ENCODE data around the gene COQ6.

Gene COQ6

DNA sequence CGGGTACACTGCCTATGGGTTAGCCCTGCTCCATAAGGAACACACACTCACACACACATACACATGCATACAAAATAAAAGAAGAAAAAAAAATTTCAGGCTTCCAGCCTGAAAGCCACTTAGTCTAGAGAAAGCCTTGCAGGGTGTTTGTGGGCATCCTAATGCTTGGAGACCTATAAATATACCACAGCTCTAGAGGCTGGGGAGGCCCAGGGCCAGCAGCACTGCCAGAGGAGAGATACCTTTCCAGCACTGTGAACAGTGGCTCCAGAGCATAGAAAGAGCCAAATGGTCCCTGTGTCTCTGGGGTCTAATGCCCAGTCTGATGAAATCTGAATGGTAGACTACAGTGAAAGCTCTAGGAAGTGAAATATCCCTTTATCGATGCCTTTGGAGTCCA is 13.1 kb upstream of the COQ6 start:
- Histone ChIP-seq H3K4me2 (ENCODE audit: low read length) (no peak overlapping the region), H3K9me3 (ENCODE audit: insufficient read depth, low read length) (no peaks in the 10 kb centered on the region), H3K27ac (ENCODE audit: low read length) (no peak overlapping the region), H3K27me3 (ENCODE audit: low read depth, low read length) (no peaks in the 10 kb centered on the region), H3K79me2 (ENCODE audit: low read length) (no peaks in the 10 kb centered on the region), H2AFZ (ENCODE audit: low read depth, low read length) (no peak overlapping the region), H3K9ac (ENCODE audit: low read length) (no peak overlapping the region), H4K20me1 (ENCODE audit: insufficient read depth, low read length) (no peaks in the 10 kb centered on the region), H3K4me1 (ENCODE audit: low read length) (no peaks in the 10 kb centered on the region), H3K4me3 (ENCODE audit: low read length) (no peak overlapping the region), H3K36me3 (replicated peaks; ENCODE audit: low read depth, low read length) (peaks cover 6% of the 10 kb centered on the region)
- TF ChIP-seq CTCF (IDR thresholded peaks at IDR 0.05; ENCODE audit: low read depth, low read length): no peak
- TF ChIP-seq EZH2phosphoT487 (IDR thresholded peaks at IDR 0.05; ENCODE audit: low read depth): no peak

- Histone ChIP-seq H4K20me1 (ENCODE audit: insufficient read depth, low read length) (no peaks in the 10 kb centered on the region), H3K4me3 (ENCODE audit: low read length) (no peak overlapping the region), H3K9ac (ENCODE audit: low read length) (no peak overlapping the region), H3K9me3 (ENCODE audit: insufficient read depth, low read length) (no peaks in the 10 kb centered on the region), H3K79me2 (ENCODE audit: low read length) (no peaks in the 10 kb centered on the region), H3K4me1 (ENCODE audit: low read length) (peaks cover 23% of the 10 kb centered on the region), H3K4me2 (ENCODE audit: low read length) (no peak overlapping the region), H3K27ac (ENCODE audit: low read length) (no peak overlapping the region), H2AFZ (ENCODE audit: low read depth, low read length) (no peak overlapping the region), H3K36me3 (replicated peaks; ENCODE audit: low read depth, low read length) (no peaks in the 10 kb centered on the region), H3K27me3 (ENCODE audit: low read depth, low read length) (no peaks in the 10 kb centered on the region)
- TF ChIP-seq CTCF (IDR thresholded peaks at IDR 0.05; ENCODE audit: low read depth, low read length) (no peak), EZH2phosphoT487 (IDR thresholded peaks at IDR 0.05; ENCODE audit: low read depth) (no peak)
Measured at GRCh38 chr14:73942180-73942579, 7.9 kb upstream of the COQ6 start.

DNA sequence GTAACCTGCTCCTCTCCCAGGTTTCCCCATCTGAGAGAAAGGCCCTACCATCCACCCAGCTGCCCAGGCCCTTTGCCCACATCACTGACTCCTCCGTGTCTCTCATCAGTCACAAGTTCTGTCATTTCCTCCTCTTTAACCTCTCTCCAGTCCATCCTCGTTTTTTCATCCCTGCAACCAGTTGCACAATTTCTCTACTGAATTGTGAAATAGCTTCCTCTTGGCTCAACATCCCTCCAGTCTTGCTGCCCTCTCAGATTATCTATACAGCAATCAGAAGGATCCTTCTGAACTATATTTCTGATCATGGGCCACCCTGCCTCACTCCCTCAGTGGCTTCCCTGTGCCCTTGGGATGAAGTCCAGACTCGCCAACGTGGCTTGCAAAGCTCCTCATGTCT is 7.0 kb upstream of the COQ6 start:
- Histone ChIP-seq H3K27me3 (ENCODE audit: low read depth, low read length) (no peaks in the 10 kb centered on the region), H3K79me2 (ENCODE audit: low read length) (no peaks in the 10 kb centered on the region), H4K20me1 (ENCODE audit: insufficient read depth, low read length) (no peaks in the 10 kb centered on the region), H3K27ac (ENCODE audit: low read length) (no peak overlapping the region), H3K9ac (ENCODE audit: low read length) (no peak overlapping the region), H3K4me2 (ENCODE audit: low read length) (no peak overlapping the region), H3K9me3 (ENCODE audit: insufficient read depth, low read length) (no peaks in the 10 kb centered on the region), H3K4me3 (ENCODE audit: low read length) (no peak overlapping the region), H2AFZ (ENCODE audit: low read depth, low read length) (no peak overlapping the region), H3K4me1 (ENCODE audit: low read length) (peaks cover 30% of the 10 kb centered on the region), H3K36me3 (replicated peaks; ENCODE audit: low read depth, low read length) (no peaks in the 10 kb centered on the region)
- no peak for TF ChIP-seq EZH2phosphoT487 (IDR thresholded peaks at IDR 0.05; ENCODE audit: low read depth)
- TF ChIP-seq CTCF (IDR thresholded peaks at IDR 0.05; ENCODE audit: low read depth, low read length): no peak

DNA sequence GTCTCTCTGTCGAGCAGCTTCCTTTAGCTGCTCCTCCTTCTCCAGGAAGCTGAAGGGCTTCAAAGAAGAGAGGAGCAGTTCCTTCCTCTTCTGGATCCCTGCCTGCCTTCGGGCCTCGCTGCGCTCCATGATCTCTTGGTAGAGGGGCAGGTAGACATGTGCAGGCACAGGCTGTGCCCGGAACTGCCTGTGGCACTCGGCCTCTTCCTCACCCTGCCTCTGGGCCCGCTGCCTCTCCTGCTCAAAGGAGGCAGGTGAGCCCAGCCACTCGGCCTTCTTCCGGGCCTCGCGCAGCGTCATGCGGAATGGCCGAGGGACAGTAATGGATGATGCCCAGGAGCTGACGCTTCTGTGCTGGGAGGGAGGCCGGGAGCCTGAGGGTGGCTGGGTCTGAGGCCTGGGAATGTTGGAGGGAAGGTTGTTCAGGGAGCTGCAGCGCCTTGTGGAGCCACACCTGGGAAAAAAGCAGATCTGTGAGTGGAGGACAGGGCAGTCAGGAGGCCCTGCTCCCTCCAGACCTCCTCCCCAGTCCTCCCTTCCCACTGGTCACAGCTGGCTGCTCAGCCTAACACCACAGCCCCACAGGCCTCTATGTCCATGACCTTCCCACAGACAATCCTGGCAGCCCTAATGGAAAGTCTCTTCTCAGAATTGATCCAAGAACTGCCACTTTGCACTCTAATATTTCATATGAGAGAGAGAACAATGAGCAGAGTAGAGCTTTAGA is 5.5 kb upstream of the COQ6 start:
- TF ChIP-seq EZH2phosphoT487 (IDR thresholded peaks at IDR 0.05; ENCODE audit: low read depth): no peak
- no peak for TF ChIP-seq CTCF (IDR thresholded peaks at IDR 0.05; ENCODE audit: low read depth, low read length)
- no peaks in the 10 kb centered on the region for H3K79me2 ChIP-seq (ENCODE audit: low read length)
- H3K4me2 ChIP-seq (ENCODE audit: low read length): no peak overlapping the region
- no peaks in the 10 kb centered on the region for H4K20me1 ChIP-seq (ENCODE audit: insufficient read depth, low read length)
- H3K4me3 ChIP-seq (ENCODE audit: low read length): no peak overlapping the region
- no peak overlapping the region for H3K27ac ChIP-seq (ENCODE audit: low read length)
- H3K9ac ChIP-seq (ENCODE audit: low read length): no peak overlapping the region
- H3K27me3 ChIP-seq (ENCODE audit: low read depth, low read length): no peaks in the 10 kb centered on the region
- no peak overlapping the region for H2AFZ ChIP-seq (ENCODE audit: low read depth, low read length)
- peaks cover 30% of the 10 kb centered on the region for H3K4me1 ChIP-seq (ENCODE audit: low read length)
- no peaks in the 10 kb centered on the region for H3K9me3 ChIP-seq (ENCODE audit: insufficient read depth, low read length)
- H3K36me3 ChIP-seq (replicated peaks; ENCODE audit: low read depth, low read length): no peaks in the 10 kb centered on the region
